ELF-1 (cell line): Measurements from ENCODE around the gene DNAJC2.
"Not testable (repeated sequence)": the region's sequence is repeated elsewhere in the genome, so short reads cannot be mapped to it uniquely, and the experiment has no call there.

Source experiments
- DNase-seq: peaks from one replicate; pipeline ENCODE4 v3.0.0-alpha.2; 2016; ENCODE audit warnings: low read depth, low spot score

The DNAJC2 gene

GRCh38 chr7:103273374-103273773 is 71.2 kb downstream of the DNAJC2 start:
- DNase-seq, result not testable (repeated sequence)

GRCh38 chr7:103266229-103266628 is 78.3 kb downstream of the DNAJC2 start:
- DNase-seq, result not testable (repeated sequence)

- not testable (repeated sequence) for DNase-seq
Observed at GRCh38 chr7:103264054-103264453, 80.5 kb downstream of the DNAJC2 start.
